ENCODE results near the gene HS3ST4. TPM values are rescaled to one million over a fixed set of nuclear protein-coding genes. Genes with fewer than 3 reads are reported as not detected.
"Not testable (repeated sequence)": the region's sequence is repeated elsewhere in the genome, so short reads cannot be mapped to it uniquely, and the experiment has no call there.

Gene HS3ST4
- total RNA-seq, 1 experiment from 2014 or later, result 0.07 TPM

- DNase-seq (ENCODE audit: low read depth), result no peak
- in situ Hi-C loops (cut with HindIII; ENCODE audit: low pct_unique_long_range_greater_than_20kb, low sequenced_read_pairs), result no loop called here
These were observed 335.1 kb downstream of the HS3ST4 start for GRCh38 chr16:26026709-26027450.

GRCh38 chr16:26031286-26031685, 339.5 kb downstream of the HS3ST4 start:
- in situ Hi-C loops (cut with HindIII; ENCODE audit: low pct_unique_long_range_greater_than_20kb, low sequenced_read_pairs), result no loop called here

GRCh38 chr16:26032661-26033060, 340.9 kb downstream of the HS3ST4 start:
- in situ Hi-C loops (cut with HindIII; ENCODE audit: low pct_unique_long_range_greater_than_20kb, low sequenced_read_pairs); DNase-seq (ENCODE audit: low read depth): not testable (repeated sequence)

More at GRCh38 chr16:26031286-26031685, 339.5 kb downstream of the HS3ST4 start:
- DNase-seq (ENCODE audit: low read depth), result no peak

GRCh38 chr16:26041952-26042668, 350.4 kb downstream of the HS3ST4 start:
- no peak for DNase-seq (ENCODE audit: low read depth)
- in situ Hi-C loops (cut with HindIII; ENCODE audit: low pct_unique_long_range_greater_than_20kb, low sequenced_read_pairs), result no loop called here

GRCh38 chr16:26050472-26050871, 358.7 kb downstream of the HS3ST4 start:
- in situ Hi-C loops (cut with HindIII; ENCODE audit: low pct_unique_long_range_greater_than_20kb, low sequenced_read_pairs), result no loop called here
- no peak for DNase-seq (ENCODE audit: low read depth)

- in situ Hi-C loops (cut with HindIII; ENCODE audit: low pct_unique_long_range_greater_than_20kb, low sequenced_read_pairs), result no loop called here
These were observed 359.3 kb downstream of the HS3ST4 start for GRCh38 chr16:26051063-26051462.

GRCh38 chr16:26053889-26054288, 362.1 kb downstream of the HS3ST4 start:
- DNase-seq (ENCODE audit: low read depth), result no peak
- in situ Hi-C loops (cut with HindIII; ENCODE audit: low pct_unique_long_range_greater_than_20kb, low sequenced_read_pairs), result no loop called here

More at GRCh38 chr16:26051063-26051462, 359.3 kb downstream of the HS3ST4 start:
- no peak for DNase-seq (ENCODE audit: low read depth)

GRCh38 chr16:26058326-26058725, 366.6 kb downstream of the HS3ST4 start:
- DNase-seq (ENCODE audit: low read depth), result no peak
- in situ Hi-C loops (cut with HindIII; ENCODE audit: low pct_unique_long_range_greater_than_20kb, low sequenced_read_pairs), result no loop called here

- in situ Hi-C loops (cut with HindIII; ENCODE audit: low pct_unique_long_range_greater_than_20kb, low sequenced_read_pairs), result no loop called here
- DNase-seq (ENCODE audit: low read depth), result no peak
These were observed 378.7 kb downstream of the HS3ST4 start for GRCh38 chr16:26070302-26071100.

GRCh38 chr16:26071101-26071866, 379.5 kb downstream of the HS3ST4 start:
- DNase-seq (ENCODE audit: low read depth), result no peak
- in situ Hi-C loops (cut with HindIII; ENCODE audit: low pct_unique_long_range_greater_than_20kb, low sequenced_read_pairs), result no loop called here

- in situ Hi-C loops (cut with HindIII; ENCODE audit: low pct_unique_long_range_greater_than_20kb, low sequenced_read_pairs), result no loop called here
- DNase-seq (ENCODE audit: low read depth), result no peak
These were observed 387.1 kb downstream of the HS3ST4 start for GRCh38 chr16:26078716-26079355.

- DNase-seq (ENCODE audit: low read depth), result no peak
- in situ Hi-C loops (cut with HindIII; ENCODE audit: low pct_unique_long_range_greater_than_20kb, low sequenced_read_pairs), result no loop called here
These were observed 395.3 kb downstream of the HS3ST4 start for GRCh38 chr16:26087091-26087490.

GRCh38 chr16:26091511-26091910, 399.8 kb downstream of the HS3ST4 start:
- in situ Hi-C loops (cut with HindIII; ENCODE audit: low pct_unique_long_range_greater_than_20kb, low sequenced_read_pairs), result no loop called here
- DNase-seq (ENCODE audit: low read depth), result no peak

GRCh38 chr16:26098206-26098605, 406.4 kb downstream of the HS3ST4 start:
- in situ Hi-C loops (cut with HindIII; ENCODE audit: low pct_unique_long_range_greater_than_20kb, low sequenced_read_pairs); DNase-seq (ENCODE audit: low read depth): not testable (repeated sequence)

- no peak for DNase-seq (ENCODE audit: low read depth)
- in situ Hi-C loops (cut with HindIII; ENCODE audit: low pct_unique_long_range_greater_than_20kb, low sequenced_read_pairs), result no loop called here
These were observed 410.6 kb downstream of the HS3ST4 start for GRCh38 chr16:26102369-26102768.

- no peak for DNase-seq (ENCODE audit: low read depth)
- in situ Hi-C loops (cut with HindIII; ENCODE audit: low pct_unique_long_range_greater_than_20kb, low sequenced_read_pairs), result no loop called here
These were observed 417.2 kb downstream of the HS3ST4 start for GRCh38 chr16:26108836-26109505.

GRCh38 chr16:26111900-26112299, 420.1 kb downstream of the HS3ST4 start:
- DNase-seq (ENCODE audit: low read depth), result no peak
- in situ Hi-C loops (cut with HindIII; ENCODE audit: low pct_unique_long_range_greater_than_20kb, low sequenced_read_pairs), result no loop called here
